Stimulated activated CD4-positive, alpha-beta T cell treated with anti-CD3 and anti-CD28 coated beads, TNF-alpha, amount 100 ng/mL, for 1 hour (primary cell): ENCODE measurements around the gene CFLAR.
"Not testable (repeated sequence)": the region's sequence is repeated elsewhere in the genome, so short reads cannot be mapped to it uniquely, and the experiment has no call there.

Experiments used
- DNase-seq, 3 donors: peaks; one replicate each; pipeline ENCODE4 v3.0.0-alpha.2; 2020; ENCODE audit warnings: low read depth in 3 of 3, low spot score in 1 of 3

The CFLAR gene

GRCh38 chr2:201174687-201175086 lies 58.7 kb downstream of the CFLAR start:
- DNase-seq: no peak

- DNase-seq: no peak
Measured at GRCh38 chr2:201176081-201176481, 60.1 kb downstream of the CFLAR start.

GRCh38 chr2:201180010-201180409 lies 64.0 kb downstream of the CFLAR start:
- DNase-seq: no peak

DNA sequence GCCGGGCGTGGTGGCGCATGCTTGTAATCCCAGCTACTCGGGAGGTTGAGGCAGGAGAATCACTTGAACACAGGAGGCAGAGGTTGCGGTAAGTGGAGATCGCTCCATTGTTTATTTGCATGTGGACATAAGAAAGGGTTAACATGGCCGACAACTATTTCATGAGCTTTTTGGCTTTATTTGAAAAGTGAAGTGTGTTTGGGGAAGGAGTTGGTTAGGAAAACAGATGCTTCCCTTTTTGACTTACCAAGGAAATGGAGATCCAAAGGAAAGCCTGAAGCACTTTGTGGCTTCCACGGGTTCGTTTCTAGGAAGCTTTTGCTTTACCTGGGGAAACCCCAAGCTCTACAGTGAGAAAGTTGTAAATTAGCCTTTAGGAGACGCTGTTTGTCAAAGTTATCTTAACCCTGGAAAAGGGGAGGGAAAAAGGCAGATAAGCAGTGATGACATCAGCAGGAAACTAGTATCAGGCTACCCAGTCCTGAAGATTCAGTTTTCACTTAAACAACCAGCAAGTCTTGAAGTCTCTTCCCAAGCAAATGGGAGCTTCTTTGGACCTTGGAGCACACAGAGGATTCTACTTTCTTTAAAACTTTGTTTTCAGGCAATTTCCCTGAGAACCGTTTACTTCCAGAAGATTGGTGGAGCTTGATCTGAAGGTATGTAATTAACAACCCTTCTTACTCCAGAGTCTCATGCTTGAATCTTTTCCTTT lies 66.8 kb downstream of the CFLAR start, which contains the start of gene CASP10:
TSS of gene CASP10 (plus strand) at position 492 of the 715 bp plus-strand sequence. CDS start 2,637 bp downstream, outside the sequence.
- no peak for DNase-seq

GRCh38 chr2:201183365-201183727 lies 67.4 kb downstream of the CFLAR start:
- DNase-seq: no peak

DNA sequence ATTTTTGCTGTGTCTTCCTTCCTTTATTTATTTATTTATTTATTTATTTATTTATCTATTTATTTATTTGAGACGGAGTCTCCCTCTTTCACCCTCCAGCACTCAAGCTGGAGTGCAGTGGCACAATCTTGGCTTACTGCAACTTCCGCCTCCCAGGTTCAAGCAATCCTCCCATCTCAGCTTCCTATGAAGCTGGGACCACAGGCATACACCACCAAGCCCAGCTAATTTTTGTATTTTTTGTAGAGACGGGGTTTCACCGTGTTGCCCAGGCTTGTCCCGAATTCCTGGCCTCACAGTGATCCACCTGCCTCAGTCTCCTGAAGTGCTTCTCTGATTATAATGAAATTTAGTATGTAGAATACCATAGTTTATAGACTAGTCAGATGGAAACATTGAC lies 67.9 kb downstream of the CFLAR start:
- DNase-seq: not testable (repeated sequence)

- DNase-seq: not testable (repeated sequence)
Measured at GRCh38 chr2:201184248-201184647, 68.3 kb downstream of the CFLAR start.

DNA sequence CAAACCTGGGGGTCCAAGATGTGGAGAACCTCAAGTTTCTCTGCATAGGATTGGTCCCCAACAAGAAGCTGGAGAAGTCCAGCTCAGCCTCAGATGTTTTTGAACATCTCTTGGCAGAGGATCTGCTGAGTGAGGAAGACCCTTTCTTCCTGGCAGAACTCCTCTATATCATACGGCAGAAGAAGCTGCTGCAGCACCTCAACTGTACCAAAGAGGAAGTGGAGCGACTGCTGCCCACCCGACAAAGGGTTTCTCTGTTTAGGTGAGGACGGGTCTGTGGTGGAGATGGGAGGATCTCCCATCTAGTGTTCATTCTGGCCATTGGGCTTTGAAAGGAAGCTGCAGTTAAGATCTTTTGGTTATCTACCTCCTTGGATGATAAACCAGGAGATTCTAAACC lies 69.9 kb downstream of the CFLAR start:
- no peak for DNase-seq

GRCh38 chr2:201186982-201187381 lies 71.0 kb downstream of the CFLAR start:
- DNase-seq: no peak

DNA sequence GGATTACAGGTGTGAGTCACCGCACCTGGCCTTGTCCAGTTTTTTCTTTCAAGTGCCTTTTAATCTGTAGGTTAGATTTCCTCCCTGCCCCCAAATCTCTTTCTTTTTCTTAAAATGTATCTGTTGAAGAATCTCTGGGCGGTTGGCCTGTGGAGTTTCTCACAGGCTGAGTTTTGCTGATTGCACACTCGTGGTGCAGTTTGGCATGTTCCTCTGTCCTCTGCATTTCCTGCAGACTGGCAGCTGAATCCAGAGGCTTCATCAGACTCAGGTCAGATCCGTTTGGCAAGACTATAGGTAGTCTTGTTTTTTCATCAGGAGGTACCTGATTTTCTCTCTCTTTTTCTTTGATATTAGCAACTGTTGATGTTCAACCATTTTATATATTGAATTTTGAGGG lies 72.5 kb downstream of the CFLAR start:
- DNase-seq: no peak

DNA sequence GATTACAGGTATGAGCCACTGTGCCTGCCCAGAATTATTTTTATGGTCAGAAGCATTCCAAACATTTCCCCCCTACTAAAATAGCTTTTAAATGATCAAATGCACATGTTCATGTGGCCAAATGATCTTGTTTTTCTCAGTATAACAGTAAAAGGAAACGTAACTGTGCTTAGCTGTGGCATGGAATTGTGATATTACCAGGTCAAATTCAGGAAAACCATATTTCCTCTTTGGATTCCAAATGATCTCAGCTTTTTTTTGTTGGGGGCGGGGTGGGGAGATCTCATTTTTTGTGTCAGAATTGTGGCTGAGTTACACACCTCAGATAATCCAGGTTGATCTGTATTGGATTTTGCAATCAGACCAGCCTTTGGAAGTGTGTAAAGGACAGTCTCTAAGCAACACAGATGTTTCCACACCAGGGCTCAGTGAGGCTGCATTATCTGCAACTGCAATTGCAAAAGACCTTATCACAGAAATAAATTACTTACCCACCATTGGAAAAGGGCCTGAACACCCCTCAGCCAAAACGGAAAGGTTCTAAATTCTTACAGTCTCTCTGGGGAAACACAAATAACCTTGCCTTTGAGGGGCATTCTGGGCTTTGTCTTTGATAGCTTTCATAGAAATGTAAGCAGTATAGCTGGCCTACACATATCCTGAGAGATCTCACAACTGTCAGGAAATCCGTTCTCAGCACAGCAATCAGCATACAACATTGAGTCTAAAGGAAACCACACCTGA lies 75.3 kb downstream of the CFLAR start:
- DNase-seq: no peak

DNA sequence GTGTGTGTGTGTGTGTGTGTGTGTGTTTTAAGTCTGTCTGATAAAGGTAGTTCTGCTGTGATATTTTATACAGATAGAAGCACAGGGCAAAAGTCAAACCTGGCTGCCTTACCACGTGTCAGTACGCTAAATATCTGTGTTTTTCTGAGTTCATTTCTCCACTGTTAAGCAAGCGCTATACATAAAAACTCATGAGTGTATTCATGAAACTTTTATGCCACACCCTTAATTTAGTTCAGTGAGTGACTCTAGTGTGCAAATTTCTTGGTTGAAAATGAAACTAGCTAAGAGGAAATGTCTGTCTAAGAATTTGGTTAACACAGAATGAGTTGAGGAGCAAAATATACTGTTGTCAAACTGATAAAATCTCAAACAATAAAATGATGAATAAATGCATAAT lies 78.1 kb downstream of the CFLAR start:
- DNase-seq: no peak

DNA sequence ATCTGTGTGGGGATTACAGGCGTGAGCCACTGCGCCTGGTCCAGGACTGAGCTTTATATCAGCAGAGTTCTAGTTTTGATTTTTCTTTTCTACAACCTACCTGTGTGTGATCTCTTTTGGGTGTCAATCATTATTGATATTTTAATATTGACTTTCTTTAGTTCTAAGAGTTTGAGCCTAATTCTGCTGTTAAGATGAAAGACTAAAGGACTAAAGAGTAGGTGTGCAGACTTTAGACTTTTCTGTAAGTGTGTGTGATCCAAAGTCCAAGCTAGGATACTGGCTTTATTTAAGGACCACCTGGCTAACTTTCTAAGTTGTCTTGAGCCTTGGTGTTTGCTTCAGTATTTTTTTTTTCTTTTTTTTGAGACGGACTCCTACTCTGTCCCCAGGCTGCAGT lies 79.4 kb downstream of the CFLAR start:
- DNase-seq: no peak

GRCh38 chr2:201196003-201196402 lies 80.0 kb downstream of the CFLAR start:
- no peak for DNase-seq

- DNase-seq: no peak
Measured at GRCh38 chr2:201196803-201197202, 80.8 kb downstream of the CFLAR start.

DNA sequence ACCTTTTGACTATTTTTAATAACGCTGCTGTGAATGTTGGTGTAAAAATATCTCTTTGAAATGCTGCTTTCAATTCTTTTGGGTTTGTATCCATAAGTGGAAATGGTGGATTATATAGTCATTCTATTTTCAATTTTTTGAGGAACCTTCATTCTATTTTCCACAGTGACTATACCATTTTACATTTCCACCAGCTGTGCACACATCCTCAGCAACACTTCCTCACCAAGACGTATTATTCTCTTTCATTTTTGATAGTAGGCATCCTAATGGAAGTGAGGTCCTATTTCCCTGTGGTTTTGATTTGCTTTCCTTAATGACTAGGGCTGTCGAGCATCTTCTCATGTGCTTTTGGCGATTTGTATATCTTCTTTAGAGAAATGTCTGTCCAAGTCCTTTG lies 81.8 kb downstream of the CFLAR start:
- no peak for DNase-seq

DNA sequence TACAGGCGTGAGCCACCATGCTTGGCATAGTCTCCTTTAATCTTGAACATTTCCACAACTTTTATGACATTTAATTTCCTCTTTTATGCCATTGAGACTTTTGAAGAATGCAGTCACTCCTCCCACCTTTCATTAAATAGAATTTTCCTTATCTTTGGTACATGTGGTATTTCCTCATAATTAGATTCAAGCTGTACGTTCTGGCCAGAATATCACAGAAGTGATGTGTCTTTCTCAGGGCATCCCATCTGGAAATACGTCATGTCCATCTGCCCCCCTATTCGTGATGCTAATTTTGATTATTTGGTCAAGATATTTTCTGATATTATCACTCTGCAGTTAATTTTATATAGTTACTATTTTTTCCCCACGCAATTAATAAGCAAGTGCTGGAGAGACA lies 83.9 kb downstream of the CFLAR start:
- DNase-seq: no peak

DNA sequence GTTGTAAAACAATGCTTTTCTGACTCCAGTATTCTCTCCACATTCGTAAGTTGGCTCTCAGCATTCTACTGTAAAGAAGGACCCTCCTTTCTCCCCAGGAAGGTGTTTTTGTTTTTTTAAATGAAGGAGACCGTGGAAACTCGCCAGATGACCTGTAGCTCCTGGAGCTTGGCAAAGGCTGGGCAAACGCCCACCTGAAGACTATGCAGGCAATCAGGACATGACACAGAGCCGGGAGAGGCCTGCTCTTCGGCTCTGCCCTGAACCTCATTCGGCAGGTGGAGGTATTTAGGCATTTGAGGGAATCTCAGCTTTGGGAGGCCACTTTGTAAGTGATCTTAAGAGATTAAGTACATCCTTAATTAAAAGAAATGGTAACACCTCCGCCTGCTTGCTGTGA lies 84.4 kb downstream of the CFLAR start:
- DNase-seq: no peak

DNA sequence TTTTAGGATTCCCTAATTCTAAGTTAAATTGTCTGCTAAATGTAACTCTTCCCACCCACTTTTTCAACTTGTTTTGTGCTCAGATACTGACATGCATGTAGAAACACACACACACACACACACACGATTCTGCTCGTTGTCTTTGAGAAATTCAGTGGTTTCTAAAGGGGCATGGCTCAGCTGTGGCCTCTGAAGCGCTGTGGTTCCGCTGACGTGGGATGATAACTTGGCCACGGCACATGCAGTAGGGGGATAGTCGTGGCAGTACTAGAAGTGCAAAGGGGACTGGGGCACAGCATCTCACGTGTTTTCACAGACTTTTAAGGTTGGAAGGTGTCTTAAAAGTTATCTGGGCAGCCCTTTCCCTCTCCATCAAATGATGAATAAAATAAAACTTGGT lies 85.4 kb downstream of the CFLAR start:
- DNase-seq: no peak

DNA sequence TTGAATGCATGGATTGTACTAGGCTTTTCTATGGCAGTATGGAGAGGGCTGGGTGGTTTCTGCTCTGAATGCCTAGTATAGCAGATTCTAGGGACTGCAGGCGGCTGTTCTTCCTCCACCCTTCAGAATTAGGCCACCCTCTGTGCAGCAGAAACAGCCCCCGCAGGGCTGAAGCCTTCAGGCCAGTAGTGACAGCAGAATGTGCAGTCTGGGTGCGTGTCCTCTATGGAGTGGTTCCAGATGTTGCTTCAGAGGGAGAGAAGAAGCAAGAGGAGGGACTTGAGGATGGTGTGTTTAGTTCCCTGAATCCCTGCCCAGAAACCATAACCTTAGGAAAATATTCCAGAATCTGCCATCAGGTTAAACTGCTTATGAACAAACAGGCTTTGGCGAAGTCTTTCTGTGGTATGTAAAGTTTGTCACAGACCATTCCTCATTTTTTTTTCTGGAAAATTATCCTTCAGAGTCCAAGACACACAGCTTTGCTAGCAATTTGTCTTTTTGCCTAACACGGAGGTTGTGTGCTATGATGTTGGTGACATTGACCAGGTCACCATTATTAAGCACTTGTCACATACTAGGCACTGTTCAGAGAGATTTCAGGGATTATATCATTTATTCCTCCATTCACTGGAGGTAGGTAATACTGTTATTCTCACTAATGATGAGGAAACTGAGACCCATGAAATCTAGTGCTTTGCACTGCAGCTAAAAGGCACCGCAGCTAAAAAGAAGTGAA lies 88.1 kb downstream of the CFLAR start:
- DNase-seq: no peak

DNA sequence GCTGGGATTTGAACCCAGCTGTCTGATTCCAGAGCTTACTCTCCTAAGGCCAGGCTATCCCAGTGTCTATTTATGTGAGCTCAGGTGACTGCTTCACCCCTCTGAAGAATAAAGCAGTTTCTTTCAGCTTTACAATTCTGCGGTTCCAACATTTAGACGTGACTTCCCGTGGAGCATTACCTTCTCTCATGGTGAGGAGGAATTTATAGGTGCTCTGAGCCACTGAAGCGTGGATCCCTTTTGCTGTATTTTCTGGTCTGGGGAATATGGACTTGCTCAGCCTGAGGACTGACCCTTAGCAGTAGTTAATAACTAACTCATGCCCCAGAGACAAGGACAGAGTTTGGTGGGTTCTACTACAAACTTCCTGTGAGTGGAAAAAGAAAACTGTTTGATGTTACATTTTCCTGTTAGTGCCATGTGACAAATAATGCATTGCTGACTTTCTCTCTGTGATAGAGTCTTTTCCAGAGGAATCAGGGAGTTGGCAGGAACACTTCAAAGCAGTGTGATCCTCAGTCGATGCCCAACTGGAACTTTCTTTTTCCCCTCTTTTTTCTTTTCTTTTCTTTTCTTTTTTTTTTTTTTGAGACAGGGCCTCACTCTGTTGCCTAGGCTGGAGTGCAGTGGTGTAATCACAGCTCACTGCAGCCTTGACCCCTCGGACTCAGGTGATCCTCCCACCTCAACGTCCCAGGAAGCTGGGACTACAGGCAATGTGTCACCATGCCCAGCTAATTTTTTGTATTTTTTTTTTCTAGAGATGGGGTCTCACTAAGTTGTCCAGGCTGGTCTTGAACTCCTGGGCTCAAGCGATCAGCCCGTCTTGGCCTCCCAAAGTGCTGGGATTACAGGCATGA lies 88.9 kb downstream of the CFLAR start:
- DNase-seq: no peak
